Forelimb muscle (tissue), 1 donor: ENCODE data around the gene C1GALT1. TPM values are rescaled to one million over a fixed set of nuclear protein-coding genes. Genes with fewer than 3 reads are reported as not detected.
"Not testable (repeated sequence)": the region's sequence is repeated elsewhere in the genome, so short reads cannot be mapped to it uniquely, and the experiment has no call there.

Experiments used
- DNase-seq: peaks from one replicate; pipeline ENCODE4 v3.0.0-alpha.2; 2013; ENCODE audit warnings: low read depth
- polyA plus RNA-seq: library from polyadenylated mRNA; unstranded; fragments of 120-200 nt; gene quantifications from one replicate; pipeline ENCODE4 v1.2.1, GENCODE V29; 2013; ENCODE audit not compliant: insufficient read length

Gene C1GALT1
- polyA plus RNA-seq, 1 donor = 15.4 TPM

GRCh38 chr7:7237201-7237977 lies 55.0 kb downstream of the C1GALT1 start:
- DNase-seq = no peak

GRCh38 chr7:7237978-7238267 lies 55.6 kb downstream of the C1GALT1 start:
- no peak for DNase-seq

DNA sequence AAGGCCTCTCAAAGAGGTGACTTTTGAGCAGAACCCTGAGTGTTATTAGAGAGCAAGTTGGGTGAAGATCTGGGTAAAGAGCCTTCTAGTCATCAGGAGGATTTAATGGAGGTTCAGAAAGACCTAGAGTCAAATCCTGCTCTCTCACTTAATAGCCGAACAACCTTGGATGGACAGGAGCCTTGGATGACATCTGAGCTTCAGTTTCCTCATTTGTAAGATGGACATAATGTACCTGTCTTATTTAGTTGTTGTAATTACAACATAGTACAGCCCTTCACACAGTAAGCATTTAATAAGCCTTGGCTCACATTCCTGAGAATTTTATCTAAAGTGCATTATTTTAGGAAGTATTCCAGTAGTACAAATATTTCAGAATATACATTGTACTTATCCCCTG lies 57.0 kb downstream of the C1GALT1 start:
- no peak for DNase-seq

GRCh38 chr7:7242899-7243298 lies 60.6 kb downstream of the C1GALT1 start:
- no peak for DNase-seq

GRCh38 chr7:7245233-7245632 lies 62.9 kb downstream of the C1GALT1 start:
- not testable (repeated sequence) for DNase-seq

DNA sequence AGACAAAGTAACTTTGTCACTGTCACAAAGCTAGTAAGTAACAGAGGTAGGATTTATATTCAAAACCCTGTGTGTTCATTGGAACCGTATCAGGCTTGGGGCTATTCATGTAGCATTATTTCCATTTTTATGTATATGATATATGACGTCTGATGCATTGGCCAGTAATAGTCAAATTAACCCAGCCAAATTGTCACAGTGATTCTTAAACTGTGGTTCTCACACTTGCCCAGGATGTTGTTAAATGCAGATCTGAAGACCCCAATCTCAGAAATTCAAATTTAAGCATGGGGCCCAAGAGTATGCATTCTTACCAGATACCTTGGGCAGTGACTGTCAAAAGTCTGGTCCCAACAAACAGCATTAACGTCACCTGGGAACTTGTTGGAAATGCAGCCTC lies 63.9 kb downstream of the C1GALT1 start:
- DNase-seq = no peak

GRCh38 chr7:7247658-7248057 lies 65.3 kb downstream of the C1GALT1 start:
- no peak for DNase-seq

- DNase-seq = no peak
Measured at GRCh38 chr7:7249814-7250213, 67.5 kb downstream of the C1GALT1 start.

- DNase-seq = peak; percentile 13
Measured at GRCh38 chr7:7251742-7252141, 69.4 kb downstream of the C1GALT1 start.

- no peak for DNase-seq
Measured at GRCh38 chr7:7254319-7254718, 72.0 kb downstream of the C1GALT1 start.

DNA sequence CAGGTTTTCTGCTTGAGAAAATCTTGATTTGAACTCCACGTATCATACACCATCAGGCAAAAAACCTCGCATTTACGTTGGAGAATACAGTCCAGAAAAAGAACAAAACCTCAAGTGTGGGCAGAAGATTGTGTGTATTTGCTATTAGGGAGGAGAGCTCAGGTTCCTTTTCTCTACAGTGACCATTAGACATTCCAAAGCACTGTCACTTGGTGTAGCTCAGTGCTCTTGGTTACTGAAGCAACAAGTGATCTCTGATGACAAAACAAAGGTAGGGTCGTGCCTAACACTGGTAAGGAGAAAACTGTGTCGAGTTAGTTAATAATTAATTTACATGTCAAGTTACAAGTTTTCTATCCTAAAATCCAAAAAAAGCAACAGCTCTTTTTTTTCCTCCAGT lies 72.6 kb downstream of the C1GALT1 start:
- no peak for DNase-seq

GRCh38 chr7:7256731-7257274 lies 74.5 kb downstream of the C1GALT1 start:
- DNase-seq = no peak

DNA sequence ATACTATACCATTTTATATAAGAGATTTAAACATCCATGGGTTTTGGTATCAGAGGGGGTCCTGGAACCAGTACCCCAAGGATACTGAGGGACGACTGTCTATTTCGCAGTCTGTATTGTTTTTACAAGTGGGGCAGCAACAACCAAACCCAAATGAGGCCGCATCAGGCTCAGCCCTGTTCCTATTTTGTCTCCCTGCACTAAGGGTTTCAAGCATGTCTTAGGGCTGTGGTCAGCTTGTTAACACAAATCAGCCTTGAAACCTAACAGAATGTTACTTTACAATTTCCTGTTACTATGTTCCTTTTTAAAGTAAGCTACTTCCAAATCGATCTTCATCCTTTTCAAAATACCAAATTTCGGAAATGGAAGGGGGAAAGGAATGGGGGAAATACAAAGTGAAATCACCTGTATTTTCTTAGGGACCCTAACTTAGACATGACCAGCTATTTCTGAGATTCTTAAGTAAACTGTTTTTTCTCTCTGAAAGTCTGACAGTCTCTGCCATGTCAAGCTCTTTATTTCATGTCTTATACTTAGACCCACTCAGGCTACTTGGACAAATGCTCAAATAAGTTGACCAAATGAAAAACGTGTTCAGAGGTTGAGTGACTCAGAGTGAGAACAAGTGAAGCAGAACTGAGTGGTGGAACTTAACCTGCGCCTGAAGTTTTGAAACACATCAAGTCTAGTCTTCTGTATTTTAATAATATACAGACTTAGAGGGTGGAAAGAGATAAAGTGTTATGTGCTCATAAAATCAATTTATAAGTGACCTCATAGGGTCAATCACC lies 75.8 kb downstream of the C1GALT1 start:
- DNase-seq = no peak

GRCh38 chr7:7261863-7262262 lies 79.5 kb downstream of the C1GALT1 start:
- DNase-seq = no peak

- DNase-seq = no peak
Measured at GRCh38 chr7:7263297-7264230, 81.2 kb downstream of the C1GALT1 start.

DNA sequence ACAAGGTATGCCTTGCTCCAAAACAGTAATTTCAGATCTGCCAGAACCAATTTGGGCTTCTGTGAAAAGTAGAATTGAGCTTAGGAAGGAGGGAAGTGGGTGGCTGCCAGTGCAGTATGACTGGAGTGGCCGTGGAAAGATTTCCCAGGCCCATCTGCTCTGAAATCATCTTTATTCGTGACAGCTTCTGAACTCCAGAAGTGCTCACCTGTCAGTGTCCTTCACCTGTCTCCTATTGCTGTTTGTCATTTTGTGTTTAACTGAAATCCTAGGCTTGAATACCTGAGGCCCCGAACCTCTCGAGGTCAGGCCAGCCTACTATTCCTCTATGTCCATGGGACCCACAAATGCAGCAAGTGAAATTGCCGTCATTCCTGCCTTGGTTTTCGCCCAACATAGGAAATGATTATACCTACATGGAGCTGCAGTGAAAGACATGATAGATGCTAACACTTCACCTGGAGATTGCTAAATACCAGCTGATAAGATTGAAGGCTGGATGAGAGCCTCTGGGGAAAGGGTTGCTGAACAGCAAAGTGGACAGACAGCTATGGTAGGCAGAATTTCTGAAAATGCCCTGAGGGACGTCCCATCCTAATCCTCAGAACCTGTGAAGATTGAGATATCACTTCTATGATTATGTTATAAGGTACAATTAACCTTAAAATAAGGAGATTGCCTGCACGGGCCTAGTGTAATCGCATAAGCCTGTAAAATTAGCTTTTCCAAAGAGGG lies 82.1 kb downstream of the C1GALT1 start:
- DNase-seq = no peak

GRCh38 chr7:7265081-7266075 lies 83.0 kb downstream of the C1GALT1 start:
- no peak for DNase-seq

- DNase-seq = no peak
Measured at GRCh38 chr7:7266257-7266881, 84.0 kb downstream of the C1GALT1 start.

- DNase-seq = no peak
Measured at GRCh38 chr7:7271094-7271874, 88.9 kb downstream of the C1GALT1 start.
